Measurements from ENCODE around the gene LAMA2. TPM values are rescaled to one million over a fixed set of nuclear protein-coding genes. Genes with fewer than 3 reads are reported as not detected.

The LAMA2 gene
- total and polyA plus RNA-seq, 2 of the 13 experiments (the other 11 are each of a cell fraction or from before 2014, with no cell fraction given) = 0.11 to 0.28 TPM

DNA sequence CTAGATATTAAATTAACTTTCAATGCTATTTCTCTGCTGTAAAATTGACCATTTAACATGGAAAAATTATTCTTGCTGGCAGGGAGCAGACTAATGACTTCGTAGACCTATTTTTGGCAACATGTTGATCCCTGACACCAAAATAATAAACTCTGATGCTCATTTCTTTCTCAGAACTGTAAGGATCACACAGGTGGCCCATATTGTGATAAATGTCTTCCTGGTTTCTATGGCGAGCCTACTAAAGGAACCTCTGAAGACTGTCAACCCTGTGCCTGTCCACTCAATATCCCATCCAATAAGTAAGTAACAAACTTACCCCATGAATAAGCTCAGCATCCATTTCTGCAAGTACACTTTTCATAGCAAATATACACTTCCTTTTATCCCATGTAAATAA lies 387.5 kb downstream of the LAMA2 start:
- no peak for ATAC-seq
- H3K79me2 ChIP-seq (ENCODE audit: insufficient read depth, low read length) = no peaks in the 10 kb centered on the region
- no peaks in the 10 kb centered on the region for H3K27me3 ChIP-seq (ENCODE audit: control insufficient read depth in 1 of 2, insufficient read depth in 2 of 2, low read length in 2 of 2)
- no peak overlapping the region for H3K27ac ChIP-seq (ENCODE audit: extremely low read length, insufficient read depth, low read length)
- in situ Hi-C loops (cut with HindIII; ENCODE audit: extremely low pct_ligation_motif_present, low pct_unique_long_range_greater_than_20kb) (no loop called here), intact Hi-C loops (cut with micrococcal nuclease; ENCODE audit: unreplicated experiment) (no loop called here)
- no peaks in the 10 kb centered on the region; a peak in 1 of 5 replicates for H3K36me3 ChIP-seq (replicated peaks in 1 of 2; ENCODE audit: control insufficient read depth in 1 of 2, insufficient read depth in 2 of 2, low read length in 2 of 2)
- no peaks in the 10 kb centered on the region for H4K20me1 ChIP-seq (ENCODE audit: insufficient read depth, low read length)
- WGBS (ENCODE audit: low lambda C conversion rate) = 4% methylated on average over 2 of the region's 2 CpGs
- DNase-seq (ENCODE audit: low spot score) = no peak
- no peak overlapping the region for H3K4me3 ChIP-seq (replicated peaks in 1 of 3; ENCODE audit: insufficient read depth in 1 of 3, low read depth in 2 of 3, low read length in 3 of 3)
- ChIA-PET CTCF (ENCODE audit: low intra/inter-chr PET ratio, low total read pairs) (no interaction called here), POLR2A (no interaction called here)
- BruUV-seq (replicated peaks) = no TSS peak
- no peak overlapping the region for H2AFZ ChIP-seq (ENCODE audit: low read length)
- H3K4me2 ChIP-seq (ENCODE audit: low read depth, low read length) = no peak overlapping the region
- FAIRE-seq = no peak
- no peaks in the 10 kb centered on the region for H3K9me3 ChIP-seq (ENCODE audit: low read length)
- no peaks in the 10 kb centered on the region for H3K4me1 ChIP-seq (ENCODE audit: insufficient read depth, low read length)
- no peak overlapping the region for H3K9ac ChIP-seq (ENCODE audit: insufficient read depth, low read depth, low read length)
- no peak for TF ChIP-seq HNRNPUL1 (IDR thresholded peaks at IDR 0.05; ENCODE audit: low read depth, low read length)
- TF ChIP-seq, protein P1, sequence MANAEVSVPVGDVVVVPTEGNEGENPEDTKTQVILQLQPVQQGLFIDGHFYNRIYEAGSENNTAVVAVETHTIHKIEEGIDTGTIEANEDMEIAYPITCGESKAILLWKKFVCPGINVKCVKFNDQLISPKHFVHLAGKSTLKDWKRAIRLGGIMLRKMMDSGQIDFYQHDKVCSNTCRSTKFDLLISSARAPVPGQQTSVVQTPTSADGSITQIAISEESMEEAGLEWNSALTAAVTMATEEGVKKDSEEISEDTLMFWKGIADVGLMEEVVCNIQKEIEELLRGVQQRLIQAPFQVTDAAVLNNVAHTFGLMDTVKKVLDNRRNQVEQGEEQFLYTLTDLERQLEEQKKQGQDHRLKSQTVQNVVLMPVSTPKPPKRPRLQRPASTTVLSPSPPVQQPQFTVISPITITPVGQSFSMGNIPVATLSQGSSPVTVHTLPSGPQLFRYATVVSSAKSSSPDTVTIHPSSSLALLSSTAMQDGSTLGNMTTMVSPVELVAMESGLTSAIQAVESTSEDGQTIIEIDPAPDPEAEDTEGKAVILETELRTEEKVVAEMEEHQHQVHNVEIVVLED (CRISPR knock-in tag; IDR thresholded peaks at IDR 0.05; ENCODE audit: borderline replicate concordance) = no peak
- TF ChIP-seq, protein P2, sequence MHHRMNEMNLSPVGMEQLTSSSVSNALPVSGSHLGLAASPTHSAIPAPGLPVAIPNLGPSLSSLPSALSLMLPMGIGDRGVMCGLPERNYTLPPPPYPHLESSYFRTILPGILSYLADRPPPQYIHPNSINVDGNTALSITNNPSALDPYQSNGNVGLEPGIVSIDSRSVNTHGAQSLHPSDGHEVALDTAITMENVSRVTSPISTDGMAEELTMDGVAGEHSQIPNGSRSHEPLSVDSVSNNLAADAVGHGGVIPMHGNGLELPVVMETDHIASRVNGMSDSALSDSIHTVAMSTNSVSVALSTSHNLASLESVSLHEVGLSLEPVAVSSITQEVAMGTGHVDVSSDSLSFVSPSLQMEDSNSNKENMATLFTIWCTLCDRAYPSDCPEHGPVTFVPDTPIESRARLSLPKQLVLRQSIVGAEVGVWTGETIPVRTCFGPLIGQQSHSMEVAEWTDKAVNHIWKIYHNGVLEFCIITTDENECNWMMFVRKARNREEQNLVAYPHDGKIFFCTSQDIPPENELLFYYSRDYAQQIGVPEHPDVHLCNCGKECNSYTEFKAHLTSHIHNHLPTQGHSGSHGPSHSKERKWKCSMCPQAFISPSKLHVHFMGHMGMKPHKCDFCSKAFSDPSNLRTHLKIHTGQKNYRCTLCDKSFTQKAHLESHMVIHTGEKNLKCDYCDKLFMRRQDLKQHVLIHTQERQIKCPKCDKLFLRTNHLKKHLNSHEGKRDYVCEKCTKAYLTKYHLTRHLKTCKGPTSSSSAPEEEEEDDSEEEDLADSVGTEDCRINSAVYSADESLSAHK (CRISPR knock-in tag; IDR thresholded peaks at IDR 0.05; ENCODE audit: borderline replicate concordance) = no peak
- TF ChIP-seq, protein P3, sequence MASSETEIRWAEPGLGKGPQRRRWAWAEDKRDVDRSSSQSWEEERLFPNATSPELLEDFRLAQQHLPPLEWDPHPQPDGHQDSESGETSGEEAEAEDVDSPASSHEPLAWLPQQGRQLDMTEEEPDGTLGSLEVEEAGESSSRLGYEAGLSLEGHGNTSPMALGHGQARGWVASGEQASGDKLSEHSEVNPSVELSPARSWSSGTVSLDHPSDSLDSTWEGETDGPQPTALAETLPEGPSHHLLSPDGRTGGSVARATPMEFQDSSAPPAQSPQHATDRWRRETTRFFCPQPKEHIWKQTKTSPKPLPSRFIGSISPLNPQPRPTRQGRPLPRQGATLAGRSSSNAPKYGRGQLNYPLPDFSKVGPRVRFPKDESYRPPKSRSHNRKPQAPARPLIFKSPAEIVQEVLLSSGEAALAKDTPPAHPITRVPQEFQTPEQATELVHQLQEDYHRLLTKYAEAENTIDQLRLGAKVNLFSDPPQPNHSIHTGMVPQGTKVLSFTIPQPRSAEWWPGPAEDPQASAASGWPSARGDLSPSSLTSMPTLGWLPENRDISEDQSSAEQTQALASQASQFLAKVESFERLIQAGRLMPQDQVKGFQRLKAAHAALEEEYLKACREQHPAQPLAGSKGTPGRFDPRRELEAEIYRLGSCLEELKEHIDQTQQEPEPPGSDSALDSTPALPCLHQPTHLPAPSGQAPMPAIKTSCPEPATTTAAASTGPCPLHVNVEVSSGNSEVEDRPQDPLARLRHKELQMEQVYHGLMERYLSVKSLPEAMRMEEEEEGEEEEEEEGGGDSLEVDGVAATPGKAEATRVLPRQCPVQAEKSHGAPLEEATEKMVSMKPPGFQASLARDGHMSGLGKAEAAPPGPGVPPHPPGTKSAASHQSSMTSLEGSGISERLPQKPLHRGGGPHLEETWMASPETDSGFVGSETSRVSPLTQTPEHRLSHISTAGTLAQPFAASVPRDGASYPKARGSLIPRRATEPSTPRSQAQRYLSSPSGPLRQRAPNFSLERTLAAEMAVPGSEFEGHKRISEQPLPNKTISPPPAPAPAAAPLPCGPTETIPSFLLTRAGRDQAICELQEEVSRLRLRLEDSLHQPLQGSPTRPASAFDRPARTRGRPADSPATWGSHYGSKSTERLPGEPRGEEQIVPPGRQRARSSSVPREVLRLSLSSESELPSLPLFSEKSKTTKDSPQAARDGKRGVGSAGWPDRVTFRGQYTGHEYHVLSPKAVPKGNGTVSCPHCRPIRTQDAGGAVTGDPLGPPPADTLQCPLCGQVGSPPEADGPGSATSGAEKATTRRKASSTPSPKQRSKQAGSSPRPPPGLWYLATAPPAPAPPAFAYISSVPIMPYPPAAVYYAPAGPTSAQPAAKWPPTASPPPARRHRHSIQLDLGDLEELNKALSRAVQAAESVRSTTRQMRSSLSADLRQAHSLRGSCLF (CRISPR knock-in tag; IDR thresholded peaks at IDR 0.05; ENCODE audit: borderline replicate concordance) = no peak
- TF ChIP-seq CHCHD3 (CRISPR knock-in tag; IDR thresholded peaks at IDR 0.05) = no peak
- TF ChIP-seq, protein P4, sequence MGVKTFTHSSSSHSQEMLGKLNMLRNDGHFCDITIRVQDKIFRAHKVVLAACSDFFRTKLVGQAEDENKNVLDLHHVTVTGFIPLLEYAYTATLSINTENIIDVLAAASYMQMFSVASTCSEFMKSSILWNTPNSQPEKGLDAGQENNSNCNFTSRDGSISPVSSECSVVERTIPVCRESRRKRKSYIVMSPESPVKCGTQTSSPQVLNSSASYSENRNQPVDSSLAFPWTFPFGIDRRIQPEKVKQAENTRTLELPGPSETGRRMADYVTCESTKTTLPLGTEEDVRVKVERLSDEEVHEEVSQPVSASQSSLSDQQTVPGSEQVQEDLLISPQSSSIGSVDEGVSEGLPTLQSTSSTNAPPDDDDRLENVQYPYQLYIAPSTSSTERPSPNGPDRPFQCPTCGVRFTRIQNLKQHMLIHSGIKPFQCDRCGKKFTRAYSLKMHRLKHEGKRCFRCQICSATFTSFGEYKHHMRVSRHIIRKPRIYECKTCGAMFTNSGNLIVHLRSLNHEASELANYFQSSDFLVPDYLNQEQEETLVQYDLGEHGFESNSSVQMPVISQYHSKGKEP (CRISPR knock-in tag; IDR thresholded peaks at IDR 0.05) = no peak
- TF ChIP-seq, protein P5, sequence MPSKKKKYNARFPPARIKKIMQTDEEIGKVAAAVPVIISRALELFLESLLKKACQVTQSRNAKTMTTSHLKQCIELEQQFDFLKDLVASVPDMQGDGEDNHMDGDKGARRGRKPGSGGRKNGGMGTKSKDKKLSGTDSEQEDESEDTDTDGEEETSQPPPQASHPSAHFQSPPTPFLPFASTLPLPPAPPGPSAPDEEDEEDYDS (CRISPR knock-in tag; IDR thresholded peaks at IDR 0.05) = no peak
- TF ChIP-seq HOXA7 (CRISPR knock-in tag; IDR thresholded peaks at IDR 0.05) = no peak
- TF ChIP-seq, protein P6, sequence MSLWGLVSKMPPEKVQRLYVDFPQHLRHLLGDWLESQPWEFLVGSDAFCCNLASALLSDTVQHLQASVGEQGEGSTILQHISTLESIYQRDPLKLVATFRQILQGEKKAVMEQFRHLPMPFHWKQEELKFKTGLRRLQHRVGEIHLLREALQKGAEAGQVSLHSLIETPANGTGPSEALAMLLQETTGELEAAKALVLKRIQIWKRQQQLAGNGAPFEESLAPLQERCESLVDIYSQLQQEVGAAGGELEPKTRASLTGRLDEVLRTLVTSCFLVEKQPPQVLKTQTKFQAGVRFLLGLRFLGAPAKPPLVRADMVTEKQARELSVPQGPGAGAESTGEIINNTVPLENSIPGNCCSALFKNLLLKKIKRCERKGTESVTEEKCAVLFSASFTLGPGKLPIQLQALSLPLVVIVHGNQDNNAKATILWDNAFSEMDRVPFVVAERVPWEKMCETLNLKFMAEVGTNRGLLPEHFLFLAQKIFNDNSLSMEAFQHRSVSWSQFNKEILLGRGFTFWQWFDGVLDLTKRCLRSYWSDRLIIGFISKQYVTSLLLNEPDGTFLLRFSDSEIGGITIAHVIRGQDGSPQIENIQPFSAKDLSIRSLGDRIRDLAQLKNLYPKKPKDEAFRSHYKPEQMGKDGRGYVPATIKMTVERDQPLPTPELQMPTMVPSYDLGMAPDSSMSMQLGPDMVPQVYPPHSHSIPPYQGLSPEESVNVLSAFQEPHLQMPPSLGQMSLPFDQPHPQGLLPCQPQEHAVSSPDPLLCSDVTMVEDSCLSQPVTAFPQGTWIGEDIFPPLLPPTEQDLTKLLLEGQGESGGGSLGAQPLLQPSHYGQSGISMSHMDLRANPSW (CRISPR knock-in tag; IDR thresholded peaks at IDR 0.05; ENCODE audit: borderline replicate concordance) = no peak

Measured in HepG2 (cell line).